ENCODE data around the gene CT83. TPM values are rescaled to one million over a fixed set of nuclear protein-coding genes. Genes with fewer than 3 reads are reported as not detected.

The CT83 gene
- total RNA-seq, 1 donor from 2014 or later = not detected

- H3K9me3 Mint-ChIP-seq = no peaks in the 10 kb centered on the region
- peak overlapping the region; percentile 21 for H3K27ac Mint-ChIP-seq
Observed at GRCh38 chrX:116449156-116449555, 13.6 kb downstream of the CT83 start.

GRCh38 chrX:116436358-116436816 lies 26.4 kb downstream of the CT83 start, which contains the start of gene SLC6A14:
Gene SLC6A14 (plus strand): TSS chrX:116436606. CDS start chrX:116436710, 104 bp downstream.
- no peak for TF ChIP-seq CTCF (conservative IDR thresholded peaks at IDR 0.05)
- no peaks in the 10 kb centered on the region for H3K27me3 Mint-ChIP-seq

More at GRCh38 chrX:116449156-116449555, 13.6 kb downstream of the CT83 start:
- no peak for TF ChIP-seq CTCF (conservative IDR thresholded peaks at IDR 0.05)
- no peak for DNase-seq (ENCODE audit: extremely low spot score, unreplicated experiment)
- no peaks in the 10 kb centered on the region for H3K36me3 Mint-ChIP-seq
- no peaks in the 10 kb centered on the region for H3K4me1 Mint-ChIP-seq (ENCODE audit: unreplicated experiment)
- no peaks in the 10 kb centered on the region for H3K27me3 Mint-ChIP-seq
- H3K4me3 Mint-ChIP-seq = no peak overlapping the region

GRCh38 chrX:116435597-116435996 lies 27.2 kb downstream of the CT83 start:
- no peaks in the 10 kb centered on the region for H3K27me3 Mint-ChIP-seq
- TF ChIP-seq CTCF (conservative IDR thresholded peaks at IDR 0.05) = no peak
- H3K4me3 Mint-ChIP-seq = no peak overlapping the region

More at GRCh38 chrX:116436358-116436816, 26.4 kb downstream of the CT83 start, which contains the start of gene SLC6A14:
- no peak for DNase-seq (ENCODE audit: extremely low spot score, unreplicated experiment)
- no peaks in the 10 kb centered on the region for H3K36me3 Mint-ChIP-seq
- H3K9me3 Mint-ChIP-seq = no peaks in the 10 kb centered on the region
- H3K4me3 Mint-ChIP-seq = peak within 1 kb of the TSS; percentile 64
- H3K27ac Mint-ChIP-seq = peak within 1 kb of the TSS; percentile 21
- no peaks in the 10 kb centered on the region for H3K4me1 Mint-ChIP-seq (ENCODE audit: unreplicated experiment)

GRCh38 chrX:116427978-116428377 lies 34.8 kb downstream of the CT83 start:
- no peaks in the 10 kb centered on the region for H3K9me3 Mint-ChIP-seq
- H3K4me1 Mint-ChIP-seq (ENCODE audit: unreplicated experiment) = no peaks in the 10 kb centered on the region
- no peak overlapping the region for H3K4me3 Mint-ChIP-seq
- DNase-seq (ENCODE audit: extremely low spot score, unreplicated experiment) = no peak
- no peaks in the 10 kb centered on the region for H3K36me3 Mint-ChIP-seq
- no peak overlapping the region for H3K27ac Mint-ChIP-seq
- no peaks in the 10 kb centered on the region for H3K27me3 Mint-ChIP-seq
- no peak for TF ChIP-seq CTCF (conservative IDR thresholded peaks at IDR 0.05)

More at GRCh38 chrX:116435597-116435996, 27.2 kb downstream of the CT83 start:
- Mint-ChIP-seq H3K4me1 (ENCODE audit: unreplicated experiment) (no peaks in the 10 kb centered on the region), H3K27ac (no peak overlapping the region), H3K9me3 (no peaks in the 10 kb centered on the region), H3K36me3 (no peaks in the 10 kb centered on the region)
- DNase-seq (ENCODE audit: extremely low spot score, unreplicated experiment) = no peak

- Mint-ChIP-seq H3K27me3 (no peaks in the 10 kb centered on the region), H3K36me3 (no peaks in the 10 kb centered on the region), H3K4me3 (no peak overlapping the region), H3K9me3 (no peaks in the 10 kb centered on the region), H3K4me1 (ENCODE audit: unreplicated experiment) (no peaks in the 10 kb centered on the region), H3K27ac (peak overlapping the region; percentile 75)
- TF ChIP-seq CTCF (conservative IDR thresholded peaks at IDR 0.05) = no peak
- DNase-seq (ENCODE audit: extremely low spot score, unreplicated experiment) = no peak
Observed at GRCh38 chrX:116417968-116418367, 44.8 kb downstream of the CT83 start.
